Limb (tissue), 2 donors: Measurements from ENCODE around the gene MRGPRF.

Source experiments
- DNase-seq, 2 donors: peaks; one replicate each; pipeline ENCODE4 v3.0.0-alpha.2; 2016; ENCODE audit errors: extremely low spot score in 2 of 2

MRGPRF gene

DNA sequence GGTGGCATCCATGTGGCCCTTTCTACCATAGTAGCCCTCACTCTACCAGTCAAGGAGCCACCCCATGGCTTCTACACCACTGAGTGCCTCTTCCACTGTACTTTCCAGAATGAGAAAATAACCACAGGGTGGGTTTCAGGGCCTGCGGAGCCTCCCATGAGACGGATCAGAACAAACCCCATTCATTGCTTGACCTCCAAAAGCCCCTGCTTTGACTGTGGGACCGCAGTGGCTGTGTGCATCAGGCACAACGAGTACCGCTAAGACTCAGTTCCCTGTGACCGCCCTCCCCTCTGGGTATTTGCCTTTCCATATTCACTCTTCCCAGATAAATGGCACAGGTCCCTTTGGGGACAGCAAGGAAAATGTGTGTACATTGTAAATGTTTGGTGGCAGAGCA is 11.5 kb upstream of the MRGPRF start:
- DNase-seq, result no peak

GRCh38 chr11:69022260-69022659 is 9.2 kb upstream of the MRGPRF start:
- DNase-seq, result no peak

DNA sequence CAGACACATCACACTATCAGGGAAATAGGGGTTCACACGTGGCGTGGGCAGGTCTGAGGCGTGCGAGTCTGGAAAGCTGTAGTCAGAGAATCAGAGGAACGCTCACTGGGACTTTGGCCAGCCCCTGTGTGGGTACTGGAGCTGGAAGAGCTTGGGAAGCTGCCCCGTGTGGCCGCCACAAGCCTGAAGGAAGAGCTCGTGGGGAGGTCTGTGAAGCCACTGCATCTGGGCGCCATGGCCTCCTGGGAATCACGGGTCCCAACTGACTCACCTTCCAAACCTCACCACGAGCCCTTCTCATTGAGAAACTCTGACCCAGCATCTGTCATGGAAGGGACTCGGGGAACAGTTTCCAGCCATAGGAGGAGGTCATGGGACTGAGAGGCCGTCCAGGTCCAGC is 5.9 kb upstream of the MRGPRF start:
- DNase-seq, result no peak

DNA sequence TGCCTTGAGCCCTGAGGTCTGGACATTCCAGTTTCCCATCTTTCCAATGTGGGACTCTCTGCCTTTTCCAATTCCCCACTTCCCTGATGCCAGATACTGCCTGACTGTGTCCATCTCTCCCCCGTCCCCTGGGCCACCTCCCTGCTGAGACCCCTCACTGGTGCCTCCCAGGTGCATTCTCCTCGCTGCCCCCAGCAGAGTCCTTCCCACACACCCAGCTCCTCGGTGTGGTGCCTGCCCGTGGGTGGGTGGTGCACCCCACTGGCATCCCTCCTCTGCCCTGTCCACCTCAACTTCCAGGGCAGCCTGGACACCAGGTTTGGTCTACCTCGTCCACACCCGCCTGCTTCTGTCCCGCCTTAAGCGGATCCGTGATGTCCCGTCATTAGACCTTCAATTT is 4.9 kb upstream of the MRGPRF start:
- no peak for DNase-seq

- no peak for DNase-seq
These were observed 2.0 kb upstream of the MRGPRF start for GRCh38 chr11:69014898-69015549.

DNA sequence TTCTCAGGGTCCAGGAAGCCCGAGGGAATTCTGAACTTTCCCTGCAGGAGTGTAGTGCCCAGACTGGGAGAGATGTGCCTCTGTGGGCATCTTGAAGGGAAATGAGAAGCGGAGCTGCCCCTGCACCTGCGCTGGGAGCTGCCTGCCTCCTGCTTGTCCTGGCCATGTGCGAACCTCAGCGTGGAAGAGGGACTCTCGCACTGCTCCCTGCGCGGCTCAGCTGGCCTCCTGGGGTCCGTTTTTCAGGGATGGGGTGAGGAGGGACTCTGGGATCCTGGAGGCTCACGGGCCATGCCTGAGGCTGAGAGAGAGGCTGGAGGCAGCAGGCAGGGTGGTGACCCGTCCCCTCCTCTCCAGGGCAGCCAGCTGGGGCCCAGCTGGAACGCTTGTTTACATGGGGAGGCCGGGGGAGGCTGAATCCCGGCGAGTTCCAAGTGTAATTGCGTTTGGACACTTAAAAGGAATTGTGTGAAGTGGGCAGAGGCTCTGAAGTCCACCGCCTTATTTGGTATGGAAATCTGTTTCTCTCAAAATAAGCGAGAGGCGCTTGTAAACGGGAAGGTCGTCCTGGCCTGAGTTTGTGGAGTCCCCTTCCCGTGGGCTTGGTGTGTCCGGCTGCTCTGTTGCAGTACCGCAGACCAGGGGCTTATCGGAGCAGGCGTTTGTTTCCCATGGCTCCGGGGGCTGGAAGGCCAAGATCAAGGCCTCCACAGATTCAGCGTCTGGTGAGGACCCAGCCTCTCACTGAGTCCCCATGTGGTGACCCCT is 1.2 kb upstream of the MRGPRF start:
- peak in 1 of 2 donors; percentile 56 for DNase-seq

GRCh38 chr11:69012092-69013008 is 696 bp downstream of the MRGPRF start:
- no peak for DNase-seq

DNA sequence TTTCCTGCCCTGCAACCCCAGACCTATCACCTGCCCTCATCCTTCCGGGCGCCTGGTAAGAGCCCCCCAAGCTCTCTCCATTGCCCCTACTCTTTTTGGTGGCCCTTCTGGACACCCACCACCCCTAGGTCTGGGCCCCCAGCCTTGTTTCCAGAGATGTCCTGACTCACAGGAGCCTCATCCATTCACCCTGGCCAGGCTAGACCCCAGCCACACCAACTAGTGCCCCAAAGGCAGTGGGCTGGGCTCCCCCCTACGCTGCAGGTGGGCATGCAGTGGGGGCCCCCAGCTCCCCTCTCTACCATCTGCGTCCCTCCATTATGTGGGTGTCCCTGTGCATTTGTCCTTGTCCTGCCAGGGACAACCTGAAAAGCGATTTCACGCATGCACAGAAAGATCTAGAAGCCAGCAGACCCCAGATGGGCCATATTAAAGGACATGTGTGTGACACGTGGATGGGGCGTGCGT is 1.4 kb downstream of the MRGPRF start:
- DNase-seq, result no peak

DNA sequence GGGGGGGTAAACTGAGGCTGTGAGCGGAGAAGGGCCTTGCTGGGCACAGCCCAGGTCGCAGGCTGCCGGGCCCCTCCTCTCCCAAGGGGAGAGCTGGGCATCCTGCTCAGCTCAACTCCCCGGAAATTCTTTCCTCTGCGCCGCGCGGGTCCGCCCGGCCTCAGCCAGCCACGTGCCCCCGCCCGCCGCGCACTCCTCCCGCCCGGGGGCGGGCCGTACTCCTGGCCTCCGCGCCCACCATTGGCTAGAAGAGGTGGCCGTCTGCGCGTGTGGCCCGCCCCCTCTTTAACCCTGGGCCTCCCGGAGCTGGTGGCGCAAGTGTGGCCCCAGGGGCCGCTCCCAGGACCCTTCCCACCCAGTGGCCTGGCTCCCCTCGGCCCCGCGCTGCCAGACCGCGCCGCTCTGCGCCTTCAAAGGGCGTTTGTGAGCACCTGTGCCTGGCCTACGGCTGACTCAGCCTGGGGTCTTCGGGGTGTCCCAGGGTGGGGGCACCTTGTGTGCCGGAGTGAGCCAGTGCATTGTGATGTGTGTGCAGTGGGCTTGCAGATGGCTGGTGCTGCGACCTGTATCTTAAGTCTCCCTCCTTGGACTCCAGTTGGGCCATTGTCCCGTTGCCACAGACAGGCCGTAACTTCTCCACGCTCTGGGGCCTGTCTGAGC is 2.0 kb downstream of the MRGPRF start:
- DNase-seq, result peak; percentile 84 to 86

GRCh38 chr11:69010361-69010891 is 2.6 kb downstream of the MRGPRF start:
- DNase-seq, result no peak

- peak in 1 of 2 donors; percentile 71 for DNase-seq
These were observed 3.4 kb downstream of the MRGPRF start for GRCh38 chr11:69009441-69010211.

DNA sequence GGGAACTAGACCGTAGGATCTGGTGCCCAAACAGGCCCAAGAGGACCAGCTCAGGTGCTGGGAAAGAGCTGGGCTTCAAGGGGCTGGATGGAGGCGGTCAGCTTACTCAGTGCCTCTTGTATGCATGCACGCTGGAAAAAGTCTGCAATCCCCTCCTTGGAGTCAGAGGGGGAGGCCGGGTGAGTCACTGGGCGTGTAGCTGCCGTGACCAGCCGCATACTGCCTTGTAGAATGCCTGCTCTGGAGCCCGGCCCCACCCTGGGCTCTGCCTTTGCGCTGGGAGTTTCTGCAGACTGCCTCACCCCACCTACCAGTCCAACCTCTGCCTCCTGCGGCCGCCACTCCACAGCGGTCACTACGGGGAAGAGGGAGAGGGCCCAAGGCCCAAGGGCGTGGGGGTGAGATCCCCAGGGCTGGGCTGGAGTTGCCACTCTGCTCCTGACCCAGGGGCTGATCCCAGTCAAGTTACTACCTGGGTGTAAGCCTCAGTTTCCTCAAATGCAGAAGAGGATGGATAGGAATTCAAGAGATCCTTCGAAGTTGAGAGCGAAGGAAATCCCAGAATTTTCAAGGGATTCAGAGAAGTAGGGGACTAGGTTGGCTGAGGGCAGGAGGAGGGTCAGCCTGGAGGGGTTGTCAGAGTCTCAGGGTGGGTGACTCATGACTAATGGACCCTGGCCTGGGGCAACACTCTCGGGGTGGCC is 4.2 kb downstream of the MRGPRF start:
- DNase-seq, result peak in 1 of 2 donors; percentile 64

- DNase-seq, result no peak
These were observed 5.1 kb downstream of the MRGPRF start for GRCh38 chr11:69007975-69008381.

DNA sequence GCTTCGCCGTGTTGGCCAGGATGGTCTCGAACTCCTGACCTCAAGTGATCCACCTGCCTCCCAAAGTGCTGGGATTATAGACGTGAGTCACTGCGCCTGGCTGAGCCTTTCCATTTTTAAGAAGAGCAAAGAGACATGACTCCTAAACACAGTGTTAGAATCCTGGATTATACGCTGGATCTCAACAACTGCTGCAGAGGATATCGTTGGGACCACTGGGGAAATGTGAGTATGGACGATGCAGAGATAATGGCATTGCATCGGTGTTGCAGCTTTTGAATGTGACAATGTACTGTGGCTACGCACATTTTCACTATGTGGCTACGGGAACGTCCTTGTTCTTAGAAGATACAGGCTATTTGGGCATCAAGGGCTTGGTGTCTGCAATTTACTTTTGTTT is 6.2 kb downstream of the MRGPRF start:
- no peak for DNase-seq

DNA sequence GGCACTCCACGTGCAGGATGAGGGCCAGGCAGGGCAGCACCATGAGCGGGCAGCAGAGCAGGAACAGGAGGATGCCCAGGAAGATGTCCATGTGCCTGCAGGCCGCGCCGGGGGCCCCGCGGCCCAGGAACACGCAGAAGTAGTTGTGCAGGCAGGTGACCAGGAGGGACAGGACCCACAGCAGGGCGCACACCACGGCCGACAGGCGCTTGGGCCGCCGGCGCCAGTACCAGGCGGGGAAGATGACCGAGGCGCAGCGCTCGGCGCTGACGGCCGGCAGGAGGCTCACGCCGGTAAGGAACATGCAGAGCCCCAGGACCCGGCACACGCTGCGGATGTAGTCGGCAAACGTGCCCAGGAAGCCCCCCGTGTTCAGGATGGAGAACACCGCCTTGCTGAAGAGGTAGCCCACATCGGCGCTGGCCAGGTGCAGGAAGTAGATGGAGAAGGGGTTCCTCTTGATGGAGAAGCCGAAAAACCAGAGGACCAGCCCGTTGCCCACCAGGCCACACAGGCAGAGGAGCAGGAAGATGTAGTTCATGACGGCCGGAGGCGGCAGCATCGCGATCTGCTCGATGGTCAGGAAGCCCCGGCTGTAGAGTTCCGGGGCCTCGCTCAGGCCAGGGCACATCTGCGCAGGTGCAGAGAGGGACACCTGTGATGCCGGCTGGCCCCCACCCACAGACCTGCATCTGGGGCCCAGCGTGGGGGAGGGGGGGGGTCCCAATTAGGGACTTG is 7.2 kb downstream of the MRGPRF start:
- no peak for DNase-seq

GRCh38 chr11:69005183-69005630 is 7.8 kb downstream of the MRGPRF start:
- no peak for DNase-seq

- DNase-seq, result no peak
These were observed 8.4 kb downstream of the MRGPRF start for GRCh38 chr11:69004411-69005182.

- no peak for DNase-seq
These were observed 9.1 kb downstream of the MRGPRF start for GRCh38 chr11:69003866-69004367.
